ENCODE results near the gene RNF130.

Gene RNF130

GRCh38 chr5:180069589-180070247 lies 1.8 kb downstream of the RNF130 start:
- Histone ChIP-seq H3K9ac (ENCODE audit: low read length) (no peak overlapping the region), H3K9me3 (ENCODE audit: insufficient read depth, low read length) (no peaks in the 10 kb centered on the region), H3K79me2 (ENCODE audit: low read length) (no peaks in the 10 kb centered on the region)

GRCh38 chr5:180068519-180069090 lies 3.0 kb downstream of the RNF130 start:
- Histone ChIP-seq H3K4me1 (ENCODE audit: low read length) (no peaks in the 10 kb centered on the region), H3K4me3 (ENCODE audit: low read length) (no peak overlapping the region), H3K27me3 (ENCODE audit: low read depth, low read length) (peaks cover 15% of the 10 kb centered on the region), H3K79me2 (ENCODE audit: low read length) (no peaks in the 10 kb centered on the region), H3K9me3 (ENCODE audit: insufficient read depth, low read length) (no peaks in the 10 kb centered on the region), H2AFZ (ENCODE audit: low read depth, low read length) (no peak overlapping the region), H4K20me1 (ENCODE audit: insufficient read depth, low read length) (no peaks in the 10 kb centered on the region), H3K9ac (ENCODE audit: low read length) (no peak overlapping the region), H3K27ac (ENCODE audit: low read length) (no peak overlapping the region), H3K4me2 (ENCODE audit: low read length) (no peak overlapping the region), H3K36me3 (replicated peaks; ENCODE audit: low read depth, low read length) (no peaks in the 10 kb centered on the region)
- TF ChIP-seq CTCF (IDR thresholded peaks at IDR 0.05; ENCODE audit: low read depth, low read length): no peak
- no peak for TF ChIP-seq EZH2phosphoT487 (IDR thresholded peaks at IDR 0.05; ENCODE audit: low read depth)

More at GRCh38 chr5:180069589-180070247, 1.8 kb downstream of the RNF130 start:
- H3K27ac ChIP-seq (ENCODE audit: low read length): no peak overlapping the region
- no peaks in the 10 kb centered on the region for H3K4me1 ChIP-seq (ENCODE audit: low read length)
- peaks cover 11% of the 10 kb centered on the region; the same call in 1 of the 2 replicates for H3K27me3 ChIP-seq (ENCODE audit: low read depth, low read length)
- H4K20me1 ChIP-seq (ENCODE audit: insufficient read depth, low read length): no peaks in the 10 kb centered on the region
- H2AFZ ChIP-seq (ENCODE audit: low read depth, low read length): no peak overlapping the region
- no peaks in the 10 kb centered on the region for H3K36me3 ChIP-seq (replicated peaks; ENCODE audit: low read depth, low read length)
- TF ChIP-seq EZH2phosphoT487 (IDR thresholded peaks at IDR 0.05; ENCODE audit: low read depth) (no peak), CTCF (IDR thresholded peaks at IDR 0.05; ENCODE audit: low read depth, low read length) (no peak)
- H3K4me3 ChIP-seq (ENCODE audit: low read length): no peak overlapping the region
- H3K4me2 ChIP-seq (ENCODE audit: low read length): no peak overlapping the region

GRCh38 chr5:180067986-180068385 lies 3.6 kb downstream of the RNF130 start:
- H3K36me3 ChIP-seq (replicated peaks; ENCODE audit: low read depth, low read length): no peaks in the 10 kb centered on the region
- no peak overlapping the region for H3K4me3 ChIP-seq (ENCODE audit: low read length)
- no peak overlapping the region for H2AFZ ChIP-seq (ENCODE audit: low read depth, low read length)
- H3K27me3 ChIP-seq (ENCODE audit: low read depth, low read length): peaks cover 20% of the 10 kb centered on the region
- no peaks in the 10 kb centered on the region for H3K79me2 ChIP-seq (ENCODE audit: low read length)
- no peaks in the 10 kb centered on the region for H3K4me1 ChIP-seq (ENCODE audit: low read length)
- H3K9ac ChIP-seq (ENCODE audit: low read length): no peak overlapping the region
- no peak overlapping the region for H3K27ac ChIP-seq (ENCODE audit: low read length)
- H3K9me3 ChIP-seq (ENCODE audit: insufficient read depth, low read length): no peaks in the 10 kb centered on the region
- no peak for TF ChIP-seq EZH2phosphoT487 (IDR thresholded peaks at IDR 0.05; ENCODE audit: low read depth)
- H4K20me1 ChIP-seq (ENCODE audit: insufficient read depth, low read length): no peaks in the 10 kb centered on the region
- no peak overlapping the region for H3K4me2 ChIP-seq (ENCODE audit: low read length)

GRCh38 chr5:180060192-180060591 lies 11.4 kb downstream of the RNF130 start:
- Histone ChIP-seq H3K4me2 (ENCODE audit: low read length) (no peak overlapping the region), H3K27ac (ENCODE audit: low read length) (no peak overlapping the region), H3K36me3 (replicated peaks; ENCODE audit: low read depth, low read length) (no peaks in the 10 kb centered on the region), H3K9me3 (ENCODE audit: insufficient read depth, low read length) (no peaks in the 10 kb centered on the region), H3K4me1 (ENCODE audit: low read length) (no peaks in the 10 kb centered on the region), H3K79me2 (ENCODE audit: low read length) (no peaks in the 10 kb centered on the region), H3K27me3 (ENCODE audit: low read depth, low read length) (peaks cover 21% of the 10 kb centered on the region), H3K4me3 (ENCODE audit: low read length) (no peak overlapping the region), H2AFZ (ENCODE audit: low read depth, low read length) (no peak overlapping the region), H4K20me1 (ENCODE audit: insufficient read depth, low read length) (no peaks in the 10 kb centered on the region), H3K9ac (ENCODE audit: low read length) (no peak overlapping the region)
- TF ChIP-seq CTCF (IDR thresholded peaks at IDR 0.05; ENCODE audit: low read depth, low read length): no peak
- no peak for TF ChIP-seq EZH2phosphoT487 (IDR thresholded peaks at IDR 0.05; ENCODE audit: low read depth)
